SIG-M5 (cell line): Measurements from ENCODE around the gene ENTPD8.
"Not testable (repeated sequence)": the region's sequence is repeated elsewhere in the genome, so short reads cannot be mapped to it uniquely, and the experiment has no call there.

ENCODE experiments used
- DNase-seq: peaks from one replicate; lab custom pipeline; 2025; lab: John Stamatoyannopoulos, UW

ENTPD8 gene

GRCh38 chr9:137410891-137411249 lies 30.3 kb downstream of the ENTPD8 start:
- DNase-seq: no peak

- not testable (repeated sequence) for DNase-seq
These were observed 30.8 kb downstream of the ENTPD8 start for GRCh38 chr9:137410236-137410890.

- DNase-seq: no peak
These were observed 31.6 kb downstream of the ENTPD8 start for GRCh38 chr9:137409515-137409914.

- DNase-seq: no peak
These were observed 32.3 kb downstream of the ENTPD8 start for GRCh38 chr9:137408651-137409405.

- no peak for DNase-seq
These were observed 33.4 kb downstream of the ENTPD8 start for GRCh38 chr9:137407590-137408300.

GRCh38 chr9:137406876-137407589 lies 34.1 kb downstream of the ENTPD8 start:
- no peak for DNase-seq

- no peak for DNase-seq
These were observed 34.9 kb downstream of the ENTPD8 start for GRCh38 chr9:137406085-137406760.

- DNase-seq: no peak
These were observed 35.5 kb downstream of the ENTPD8 start for GRCh38 chr9:137405677-137406081.

GRCh38 chr9:137404961-137405567 lies 36.1 kb downstream of the ENTPD8 start:
- no peak for DNase-seq

- no peak for DNase-seq
These were observed 37.9 kb downstream of the ENTPD8 start for GRCh38 chr9:137403269-137403668.

GRCh38 chr9:137402746-137403145 lies 38.4 kb downstream of the ENTPD8 start:
- DNase-seq: no peak

GRCh38 chr9:137398561-137399468 lies 42.3 kb downstream of the ENTPD8 start:
- no peak for DNase-seq

GRCh38 chr9:137397675-137398423 lies 43.3 kb downstream of the ENTPD8 start:
- DNase-seq: no peak

GRCh38 chr9:137396634-137397367 lies 44.4 kb downstream of the ENTPD8 start:
- DNase-seq: no peak

- no peak for DNase-seq
These were observed 44.9 kb downstream of the ENTPD8 start for GRCh38 chr9:137396227-137396626.

GRCh38 chr9:137395666-137396010 lies 45.5 kb downstream of the ENTPD8 start:
- no peak for DNase-seq

- no peak for DNase-seq
These were observed 46.1 kb downstream of the ENTPD8 start for GRCh38 chr9:137394866-137395665.
